KMS-11 (cell line): Measurements from ENCODE around the gene MAP2K4.

Experiments used
- H2AFZ ChIP-seq: fragments of 200-600 bp; sonication (generic); 2 replicates; pipeline ENCODE4 v1.6.1; 2016; ENCODE audit warnings: antibody characterized with exemption, mixed run types, low read depth
- H3K27ac ChIP-seq: fragments of 200-600 bp; sonication (generic); 2 replicates; pipeline ENCODE4 v1.6.1; 2016; ENCODE audit warnings: mild to moderate bottlenecking, mixed run types
- H3K27me3 ChIP-seq: fragments of 200-600 bp; sonication (generic); 2 replicates; pipeline ENCODE4 v1.6.1; 2017; ENCODE audit warnings: mild to moderate bottlenecking, low read depth, mixed run types, moderate library complexity; ENCODE audit not compliant: insufficient read depth
- H3K36me3 ChIP-seq: fragments of 200-600 bp; sonication (generic); 2 replicates; pipeline ENCODE4 v1.6.1; 2017; ENCODE audit warnings: mild to moderate bottlenecking, mixed run types; ENCODE audit not compliant: insufficient read depth
- H3K4me1 ChIP-seq: fragments of 200-600 bp; sonication (generic); 2 replicates; pipeline ENCODE4 v1.6.1; 2016; ENCODE audit warnings: mild to moderate bottlenecking, low read depth, mixed run types; ENCODE audit not compliant: poor library complexity, severe bottlenecking
- H3K4me2 ChIP-seq: fragments of 200-600 bp; sonication (generic); 2 replicates; pipeline ENCODE4 v1.7.0; 2016; ENCODE audit warnings: mild to moderate bottlenecking, mixed run types
- H3K4me3 ChIP-seq: fragments of 200-600 bp; sonication (generic); IDR thresholded peaks from 2 replicates; pipeline ENCODE4 v1.6.1; 2017; ENCODE audit warnings: low read depth, low read length, mixed read lengths; ENCODE audit not compliant: insufficient read depth
- H3K79me2 ChIP-seq: fragments of 200-600 bp; sonication (generic); 2 replicates; pipeline ENCODE4 v1.6.1; 2016; ENCODE audit warnings: low read depth, mixed run types; ENCODE audit not compliant: insufficient read depth
- H3K9ac ChIP-seq: fragments of 200-600 bp; sonication (generic); 2 replicates; pipeline ENCODE4 v1.6.1; 2016; ENCODE audit warnings: mild to moderate bottlenecking, mixed run types
- H4K20me1 ChIP-seq: fragments of 200-600 bp; sonication (generic); 2 replicates; pipeline ENCODE4 v1.6.1; 2016; ENCODE audit warnings: mild to moderate bottlenecking, mixed run types; ENCODE audit not compliant: insufficient read depth
- CTCF ChIP-seq: fragments of 200-600 bp; sonication (generic); conservative IDR thresholded peaks from 2 replicates; pipeline ENCODE4 v1.6.1; 2017; ENCODE audit warnings: low read depth, mild to moderate bottlenecking, antibody characterized with exemption, low read length, moderate library complexity, mixed read lengths

Gene MAP2K4

DNA sequence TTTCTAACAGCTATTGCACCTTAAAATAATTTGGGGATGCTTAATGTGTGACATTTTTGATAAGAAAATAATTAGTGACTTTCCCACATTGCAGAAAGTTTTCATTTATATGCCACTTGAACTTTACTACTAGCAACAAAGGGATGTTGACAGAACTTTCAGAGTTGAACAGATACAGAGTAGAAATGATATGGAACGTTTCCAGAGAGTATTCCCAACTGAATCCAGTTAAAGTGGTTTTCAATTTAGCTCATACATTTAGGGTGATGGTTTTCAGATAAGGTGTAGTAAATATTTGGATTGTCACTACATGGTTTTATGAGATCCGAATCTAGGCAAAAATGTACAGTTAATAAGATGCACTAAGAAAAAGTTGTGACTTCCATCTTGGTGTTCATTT lies 17.3 kb downstream of the MAP2K4 start:
- no peak for TF ChIP-seq CTCF
- Histone ChIP-seq H4K20me1 (no peaks in the 10 kb centered on the region), H3K4me2 (no peak overlapping the region), H3K36me3 (no peaks in the 10 kb centered on the region), H3K4me1 (no peaks in the 10 kb centered on the region), H3K9ac (no peak overlapping the region), H3K79me2 (no peaks in the 10 kb centered on the region), H3K4me3 (no peak overlapping the region), H2AFZ (no peak overlapping the region), H3K27ac (no peak overlapping the region), H3K27me3 (no peaks in the 10 kb centered on the region)

DNA sequence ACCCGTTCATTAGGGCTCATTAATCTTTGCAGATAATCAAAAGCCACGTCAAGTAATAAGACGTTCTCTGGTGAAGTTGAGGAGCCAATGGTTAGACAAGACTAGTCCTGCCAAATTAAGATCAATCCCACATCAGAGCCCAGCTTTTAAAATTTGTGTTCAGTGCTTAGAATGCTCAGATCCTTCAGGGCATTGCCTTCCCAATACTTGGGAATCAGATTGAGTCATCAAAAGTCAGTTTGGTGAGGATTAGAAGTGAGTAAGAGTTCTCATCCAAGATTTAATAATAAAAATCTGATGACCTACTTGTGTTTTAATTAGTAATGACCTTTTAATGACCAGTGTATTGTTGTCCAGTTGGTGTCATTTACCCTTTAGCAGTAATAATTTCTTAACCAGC lies 19.8 kb downstream of the MAP2K4 start:
- Histone ChIP-seq H3K4me2 (no peak overlapping the region), H3K79me2 (no peaks in the 10 kb centered on the region), H3K27ac (no peak overlapping the region), H3K9ac (no peak overlapping the region), H2AFZ (no peak overlapping the region), H3K4me1 (no peaks in the 10 kb centered on the region), H3K36me3 (no peaks in the 10 kb centered on the region), H3K27me3 (no peaks in the 10 kb centered on the region), H4K20me1 (no peaks in the 10 kb centered on the region), H3K4me3 (no peak overlapping the region)
- TF ChIP-seq CTCF, result no peak

DNA sequence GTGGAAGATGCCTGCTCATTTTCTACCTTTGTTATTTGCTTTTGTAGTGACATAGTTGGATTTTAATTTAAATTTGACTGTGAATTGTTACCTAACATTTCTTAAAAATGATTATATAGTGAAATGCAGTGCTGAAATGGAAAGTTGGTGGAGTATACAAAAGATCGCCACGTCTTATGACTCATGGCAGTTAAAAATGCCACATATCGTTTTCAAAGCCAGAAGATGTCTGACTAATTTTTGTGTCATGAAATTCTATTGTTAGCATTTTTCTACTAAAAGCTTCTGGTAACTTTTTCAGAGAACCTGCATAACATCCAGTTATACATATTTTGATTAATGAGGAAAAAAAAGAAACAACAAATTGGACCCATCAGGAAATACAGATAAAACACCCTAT lies 20.6 kb downstream of the MAP2K4 start:
- Histone ChIP-seq H3K36me3 (no peaks in the 10 kb centered on the region), H3K27ac (no peak overlapping the region), H3K4me2 (no peak overlapping the region), H4K20me1 (no peaks in the 10 kb centered on the region), H2AFZ (no peak overlapping the region), H3K27me3 (no peaks in the 10 kb centered on the region), H3K79me2 (no peaks in the 10 kb centered on the region), H3K4me1 (no peaks in the 10 kb centered on the region), H3K4me3 (no peak overlapping the region), H3K9ac (no peak overlapping the region)
- no peak for TF ChIP-seq CTCF

GRCh38 chr17:12043702-12044101 lies 23.0 kb downstream of the MAP2K4 start:
- Histone ChIP-seq H2AFZ (no peak overlapping the region), H3K4me1 (no peaks in the 10 kb centered on the region), H3K36me3 (no peaks in the 10 kb centered on the region), H3K79me2 (no peaks in the 10 kb centered on the region), H3K27me3 (no peaks in the 10 kb centered on the region), H3K4me2 (no peak overlapping the region), H3K4me3 (no peak overlapping the region), H3K27ac (no peak overlapping the region), H4K20me1 (no peaks in the 10 kb centered on the region), H3K9ac (no peak overlapping the region)
- TF ChIP-seq CTCF, result no peak

DNA sequence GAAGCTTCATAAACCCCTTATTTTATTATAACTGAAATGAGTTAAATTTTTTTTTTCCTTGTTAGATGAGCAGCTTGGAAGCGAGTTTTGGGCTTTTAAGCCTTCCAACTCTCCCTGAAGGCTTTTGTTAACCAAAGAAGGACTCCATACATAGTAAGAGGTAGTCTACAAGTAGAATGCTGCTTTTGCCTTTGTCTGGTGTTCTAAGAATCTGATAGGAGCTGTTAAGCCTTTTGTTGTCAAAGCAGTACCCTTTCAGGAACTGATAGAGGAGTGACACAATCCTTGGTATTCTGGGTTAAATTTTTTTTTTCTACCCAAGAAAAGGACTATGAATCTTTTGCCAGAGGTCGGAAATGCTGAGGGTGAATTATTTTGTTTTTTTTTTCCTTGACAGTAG lies 26.1 kb downstream of the MAP2K4 start:
- TF ChIP-seq CTCF, result no peak
- Histone ChIP-seq H3K4me3 (no peak overlapping the region), H3K27me3 (no peaks in the 10 kb centered on the region), H3K4me2 (no peak overlapping the region), H4K20me1 (no peaks in the 10 kb centered on the region), H3K79me2 (no peaks in the 10 kb centered on the region), H2AFZ (no peak overlapping the region), H3K27ac (no peak overlapping the region), H3K36me3 (no peaks in the 10 kb centered on the region), H3K4me1 (no peaks in the 10 kb centered on the region), H3K9ac (no peak overlapping the region)
